Right lobe of liver (tissue), 6 donors: Measurements from ENCODE around the gene TMEM123. TPM values are rescaled to one million over a fixed set of nuclear protein-coding genes. Genes with fewer than 3 reads are reported as not detected.

Source experiments
- ATAC-seq, 4 donors: fragments of 200-7000 bp; cut with Tn5 transposase; one replicate each; pipeline ENCODE4 v1.9.1; 2020; ENCODE audit warnings: mild to moderate bottlenecking in 4 of 4, moderate library complexity in 4 of 4
- DNase-seq, 3 donors: peaks; one replicate each; pipeline ENCODE4 v3.0.0-alpha.2; 2020
- H3K27ac ChIP-seq, 3 donors: fragments of 200-600 bp; one replicate each; pipeline ENCODE4 v1.8.0; 2022
- H3K27me3 ChIP-seq, 2 donors: fragments of 200-600 bp; one replicate each; pipeline ENCODE4 v1.8.0; 2022
- H3K36me3 ChIP-seq, 4 donors: fragments of 200-600 bp; sonication (generic) in 1 of 4; one replicate each; pipeline versions ENCODE4 v1.5.1 to v1.8.0; 2017 to 2022; ENCODE audit warnings: control low read depth in 1 of 4
- H3K4me1 ChIP-seq, 4 donors: fragments of 200-600 bp; sonication (generic) in 1 of 4; one replicate each; pipeline versions ENCODE4 v1.5.1 to v1.8.0; 2017 to 2022; ENCODE audit warnings: control low read depth in 1 of 4
- H3K4me3 ChIP-seq, 3 donors: fragments of 200-600 bp; one replicate each; pipeline ENCODE4 v1.8.0; 2022
- H3K9me3 ChIP-seq, 4 donors: fragments of 200-600 bp; sonication (generic) in 1 of 4; one replicate each; pipeline versions ENCODE4 v1.5.1 to v1.8.0; 2017 to 2022; ENCODE audit warnings: control low read depth in 1 of 4
- POLR2A ChIP-seq: fragments of 450-650 bp; IDR thresholded peaks from one replicate; pipeline ENCODE4 v1.6.1; 2017; ENCODE audit warnings: antibody characterized with exemption, mild to moderate bottlenecking
- WGBS: methylation state at CpG from one replicate; pipeline ENCODE4 v1.1.6; 2018; ENCODE audit warnings: low coverage, low lambda C conversion rate; ENCODE audit not compliant: insufficient coverage; ENCODE audit errors: missing lambda C conversion rate; 5-methylcytosine and 5-hydroxymethylcytosine counted together
- intact Hi-C, 2 donors: fragments of 100-400 bp; cut with DNase I; formaldehyde crosslinking; loops; one replicate each; pipeline versions ENCODE4 v1.11.2 to v1.14.1; 2022
- total RNA-seq, 6 experiments: library from RNA; depleted of rRNA in 2 of 6; stranded (reverse); fragments of >200 nt in 2 of 6; fragmentation: NEBNext Ultra II Directional in 3 of 6; extraction: Animal tissue kit (Norgen Biotek cat#: 25700) in 3 of 6; gene quantifications; one replicate each; pipeline versions ENCODE4 v1.1.0 to v1.2.4, GENCODE V29; 2016 to 2023
- TF ChIP-seq, protein P1 (sequence below), 4 donors: fragments of 200-600 bp in 3 of 4; fragments of 450-650 bp in 1 of 4; IDR thresholded peaks; one replicate each; pipeline versions ENCODE4 v1.5.1 to v1.8.0; 2016 to 2022; ENCODE audit warnings: antibody characterized with exemption in 4 of 4, mild to moderate bottlenecking in 2 of 4
- donor health status: DM: no; HTN: yes; CAD: no.
- donor health status: DM: no; HTN: no; CAD: no.
- donor health status: DM: no; HTN: no; CAD: no.
- donor health status: DM: no; HTN: yes; CAD: no.
- donor health status: DM: no; HTN: yes; CAD: no.

TMEM123 gene
- total RNA-seq, 6 experiments from 2014 or later: 173 to 557 (median 229) TPM

DNA sequence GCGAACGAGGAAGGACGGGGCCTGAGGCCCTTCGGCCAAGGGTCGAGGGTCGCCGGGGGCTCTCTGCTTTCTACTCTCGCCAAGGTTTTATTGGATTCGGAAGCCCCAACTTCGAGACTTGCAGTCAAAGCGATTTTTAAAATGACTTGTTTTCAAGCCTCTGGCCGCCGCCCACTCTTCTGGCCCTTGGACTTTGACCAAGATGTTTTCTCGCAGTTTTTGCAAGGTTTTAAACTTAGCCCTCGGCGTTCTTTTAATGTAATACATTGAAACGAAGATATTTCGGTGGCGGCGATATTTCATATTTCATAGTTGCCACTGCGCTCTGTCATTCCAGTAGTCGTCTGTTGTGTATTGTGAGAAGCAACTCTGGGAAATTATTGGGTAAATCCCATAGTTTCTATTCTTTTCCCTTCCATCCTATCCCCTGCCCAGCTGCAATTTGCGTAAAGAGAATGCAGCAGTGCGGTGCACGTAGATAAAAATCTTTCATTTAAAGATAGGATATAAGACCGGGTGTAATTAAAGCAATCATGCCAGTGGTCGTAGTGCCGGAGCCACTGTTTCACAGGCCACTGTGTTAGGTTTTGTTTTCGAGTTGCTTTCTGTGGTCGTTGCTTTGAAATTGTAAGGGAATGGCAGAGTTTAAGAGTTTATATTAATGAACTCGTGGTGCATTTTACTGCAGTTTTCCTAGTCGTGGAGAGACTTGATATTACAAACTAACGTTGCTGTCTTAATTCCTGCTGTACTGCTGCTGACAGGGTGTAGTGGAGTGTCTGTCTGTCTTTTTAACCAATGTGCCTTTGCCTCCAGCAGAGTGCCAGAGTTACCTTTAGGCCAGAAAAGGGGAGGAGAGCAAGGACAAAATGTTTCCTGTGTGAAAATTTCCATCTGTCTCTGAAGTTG, 104.8 kb downstream of the TMEM123 start:
- under 1% methylated on average over 20 of the region's 33 CpGs for WGBS
- ATAC-seq: peak; percentile 29 to 49 (median 43)
- intact Hi-C loops: no loop called here

DNA sequence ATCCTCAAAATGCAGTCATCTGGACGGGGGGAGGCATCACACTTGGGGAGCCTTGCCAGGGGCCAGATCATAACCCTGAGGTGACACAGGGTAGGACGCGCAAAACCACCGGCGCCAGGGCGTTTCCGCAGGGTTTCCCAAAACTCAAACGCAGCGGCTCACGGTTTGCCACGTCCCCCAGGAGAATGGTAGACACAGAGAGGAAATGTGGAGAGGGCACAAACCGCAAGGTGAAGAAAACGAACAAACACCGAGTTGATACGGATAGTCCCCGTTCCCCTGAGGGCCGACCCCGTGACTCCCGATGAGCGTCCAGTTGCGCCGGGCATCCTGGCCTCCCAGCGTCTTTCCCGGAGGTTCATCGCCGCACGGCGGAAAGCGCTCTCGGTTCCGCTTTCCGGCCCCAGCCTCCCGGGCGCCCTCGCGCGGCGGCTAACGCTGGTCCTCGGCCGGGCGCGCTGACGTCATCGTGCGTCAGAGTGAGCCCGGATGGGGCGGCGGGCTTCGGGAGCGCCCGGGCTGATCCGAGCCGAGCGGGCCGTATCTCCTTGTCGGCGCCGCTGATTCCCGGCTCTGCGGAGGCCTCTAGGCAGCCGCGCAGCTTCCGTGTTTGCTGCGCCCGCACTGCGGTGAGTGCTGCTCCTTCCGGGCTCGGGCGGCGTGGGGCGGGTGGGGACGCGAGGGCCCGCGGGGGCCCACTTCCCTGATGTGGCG, 105.7 kb downstream of the TMEM123 start, which contains the start of gene BIRC2:
BIRC2 (plus strand) TSS at position 467 of the 714 bp plus-strand sequence. CDS start 2,641 bp downstream, outside the sequence.
- H3K4me3 ChIP-seq: peak within 1 kb of the TSS; percentile 72 to 81 (median 77)
- peaks cover 0 to 10% (median 3%) of the 10 kb centered on the region in 4 donors for H3K36me3 ChIP-seq
- H3K9me3 ChIP-seq: no peaks in the 10 kb centered on the region
- TF ChIP-seq POLR2A: peak; percentile 91
- TF ChIP-seq, protein P1, sequence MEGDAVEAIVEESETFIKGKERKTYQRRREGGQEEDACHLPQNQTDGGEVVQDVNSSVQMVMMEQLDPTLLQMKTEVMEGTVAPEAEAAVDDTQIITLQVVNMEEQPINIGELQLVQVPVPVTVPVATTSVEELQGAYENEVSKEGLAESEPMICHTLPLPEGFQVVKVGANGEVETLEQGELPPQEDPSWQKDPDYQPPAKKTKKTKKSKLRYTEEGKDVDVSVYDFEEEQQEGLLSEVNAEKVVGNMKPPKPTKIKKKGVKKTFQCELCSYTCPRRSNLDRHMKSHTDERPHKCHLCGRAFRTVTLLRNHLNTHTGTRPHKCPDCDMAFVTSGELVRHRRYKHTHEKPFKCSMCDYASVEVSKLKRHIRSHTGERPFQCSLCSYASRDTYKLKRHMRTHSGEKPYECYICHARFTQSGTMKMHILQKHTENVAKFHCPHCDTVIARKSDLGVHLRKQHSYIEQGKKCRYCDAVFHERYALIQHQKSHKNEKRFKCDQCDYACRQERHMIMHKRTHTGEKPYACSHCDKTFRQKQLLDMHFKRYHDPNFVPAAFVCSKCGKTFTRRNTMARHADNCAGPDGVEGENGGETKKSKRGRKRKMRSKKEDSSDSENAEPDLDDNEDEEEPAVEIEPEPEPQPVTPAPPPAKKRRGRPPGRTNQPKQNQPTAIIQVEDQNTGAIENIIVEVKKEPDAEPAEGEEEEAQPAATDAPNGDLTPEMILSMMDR (IDR thresholded peaks at IDR 0.05): peak; percentile 68 to 81 (median 78)
- 3% methylated on average over 14 of the region's 77 CpGs for WGBS
- H3K4me1 ChIP-seq: peaks cover 0 to 21% (median 0%) of the 10 kb centered on the region in 4 donors
- peak; percentile 91 to 98 (median 96) for ATAC-seq
- DNase-seq: peak; percentile 97
- H3K27me3 ChIP-seq: no peaks in the 10 kb centered on the region
- H3K27ac ChIP-seq: peak within 1 kb of the TSS; percentile 99 to 100 (median 99)
- intact Hi-C loops: no loop called here

More for the DNA sequence above, 104.8 kb downstream of the TMEM123 start:
- DNase-seq: no peak
- TF ChIP-seq POLR2A: peak; percentile 36
- TF ChIP-seq, protein P1 (IDR thresholded peaks at IDR 0.05): no peak
- H3K4me3 ChIP-seq: peak overlapping the region; percentile 72 to 81 (median 77)
- H3K36me3 ChIP-seq: peaks cover 0 to 10% (median 3%) of the 10 kb centered on the region in 4 donors
- peak overlapping the region; percentile 99 to 100 (median 99) for H3K27ac ChIP-seq
- no peaks in the 10 kb centered on the region for H3K27me3 ChIP-seq
- peaks cover 0 to 21% (median 0%) of the 10 kb centered on the region in 4 donors for H3K4me1 ChIP-seq
- H3K9me3 ChIP-seq: no peaks in the 10 kb centered on the region

DNA sequence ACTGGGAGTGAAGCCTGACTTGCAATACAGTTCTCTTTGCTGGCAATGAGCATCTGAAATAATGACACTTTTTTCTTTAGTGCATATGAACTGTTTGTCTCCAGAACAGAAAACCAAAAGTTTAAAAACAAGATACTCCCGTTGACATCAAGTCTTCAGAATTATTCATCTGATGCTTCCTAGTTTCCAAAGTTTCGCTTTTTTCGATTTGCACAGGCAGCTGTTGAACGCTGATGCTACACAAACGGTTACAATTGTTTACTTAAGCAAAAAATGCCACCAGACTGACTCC, 106.2 kb downstream of the TMEM123 start:
- intact Hi-C loops: no loop called here

More for the DNA sequence above, 106.2 kb downstream of the TMEM123 start:
- Histone ChIP-seq H3K4me1 (peaks cover 0 to 21% (median 0%) of the 10 kb centered on the region in 4 donors), H3K27ac (peak overlapping the region; percentile 99 to 100 (median 99)), H3K9me3 (no peaks in the 10 kb centered on the region), H3K27me3 (no peaks in the 10 kb centered on the region), H3K4me3 (peak overlapping the region; percentile 72 to 81 (median 77)), H3K36me3 (peaks cover 0 to 10% (median 3%) of the 10 kb centered on the region in 4 donors)
- ATAC-seq (no peak), DNase-seq (no peak)
- 0% methylated on average over 5 of the region's 5 CpGs for WGBS
- TF ChIP-seq, protein P1 (IDR thresholded peaks at IDR 0.05): no peak
- TF ChIP-seq POLR2A: no peak

Other genes starting within 250 kb of the TMEM123 start
- gene BIRC3, start 135.3 kb downstream of the TMEM123 start, total RNA-seq: 100 to 1,000 TPM in 1 of 6 experiments, 10 to 100 TPM in 2, 1 to 10 TPM in 3; 1.6 to 106 (median 15.2) TPM
- gene BIRC2, start 105.6 kb downstream of the TMEM123 start, total RNA-seq: 10 to 100 TPM; 20.2 to 26.6 (median 25.3) TPM
- 1 to 10 TPM in 3 of 6 experiments, under 1 TPM in 3; 0.37 to 2.9 (median 1.1) TPM for gene MMP7, start 78.0 kb upstream of the TMEM123 start, total RNA-seq
- gene MMP20, start 172.6 kb upstream of the TMEM123 start, total RNA-seq: not detected